VCaP (cell line): Measurements from ENCODE around the gene FAM83F.

ENCODE experiments used
- H3K27ac ChIP-seq: fragments of 450-650 bp; 2 replicates; pipeline ENCODE4 v1.5.1; 2017
- TF ChIP-seq, protein P1 (sequence below): fragments of 450-650 bp; conservative IDR thresholded peaks from 2 replicates; pipeline ENCODE4 v1.5.1; 2017; ENCODE audit warnings: mild to moderate bottlenecking, moderate library complexity

Gene FAM83F

DNA sequence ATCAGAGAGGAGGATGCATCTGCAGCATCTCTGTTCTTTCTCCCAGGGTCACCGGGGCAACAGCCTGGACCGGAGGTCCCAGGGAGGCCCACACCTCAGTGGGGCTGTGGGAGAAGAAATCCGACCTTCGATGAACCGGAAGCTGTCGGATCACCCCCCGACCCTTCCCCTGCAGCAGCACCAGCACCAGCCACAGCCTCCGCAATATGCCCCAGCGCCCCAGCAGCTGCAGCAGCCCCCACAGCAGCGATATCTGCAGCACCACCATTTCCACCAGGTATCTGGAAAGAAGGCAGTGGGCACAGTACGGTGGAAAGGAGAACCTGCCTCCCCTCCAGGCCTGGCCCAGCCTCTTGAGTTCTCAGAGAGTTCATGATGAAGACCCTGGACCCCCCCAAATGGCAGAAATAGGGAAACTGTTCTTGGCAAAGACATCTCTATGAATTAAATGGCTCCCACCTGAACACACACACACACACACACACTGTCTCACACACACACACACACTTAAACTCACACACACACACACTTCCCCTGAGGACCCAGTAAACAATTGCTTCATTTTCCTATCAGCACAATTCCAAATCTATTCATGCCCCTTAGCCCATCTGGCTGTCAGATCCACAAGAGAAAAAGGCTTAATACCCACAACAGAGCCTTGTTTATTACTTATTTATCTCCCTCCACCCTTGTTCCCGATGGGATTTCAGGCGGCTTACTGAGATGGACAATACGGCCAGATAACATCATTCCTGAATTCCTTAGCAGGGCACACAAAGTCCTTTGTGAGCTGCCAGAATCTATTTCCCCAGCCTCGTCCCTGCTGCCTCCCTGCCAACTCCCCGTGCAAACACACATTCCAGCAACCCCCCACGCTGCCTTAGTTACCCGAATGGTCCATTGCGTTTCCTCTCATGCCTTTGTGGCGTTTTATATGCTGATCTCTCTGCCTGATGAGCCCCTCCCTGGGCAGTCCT is 26.5 kb upstream of the FAM83F start:
- TF ChIP-seq, protein P1, sequence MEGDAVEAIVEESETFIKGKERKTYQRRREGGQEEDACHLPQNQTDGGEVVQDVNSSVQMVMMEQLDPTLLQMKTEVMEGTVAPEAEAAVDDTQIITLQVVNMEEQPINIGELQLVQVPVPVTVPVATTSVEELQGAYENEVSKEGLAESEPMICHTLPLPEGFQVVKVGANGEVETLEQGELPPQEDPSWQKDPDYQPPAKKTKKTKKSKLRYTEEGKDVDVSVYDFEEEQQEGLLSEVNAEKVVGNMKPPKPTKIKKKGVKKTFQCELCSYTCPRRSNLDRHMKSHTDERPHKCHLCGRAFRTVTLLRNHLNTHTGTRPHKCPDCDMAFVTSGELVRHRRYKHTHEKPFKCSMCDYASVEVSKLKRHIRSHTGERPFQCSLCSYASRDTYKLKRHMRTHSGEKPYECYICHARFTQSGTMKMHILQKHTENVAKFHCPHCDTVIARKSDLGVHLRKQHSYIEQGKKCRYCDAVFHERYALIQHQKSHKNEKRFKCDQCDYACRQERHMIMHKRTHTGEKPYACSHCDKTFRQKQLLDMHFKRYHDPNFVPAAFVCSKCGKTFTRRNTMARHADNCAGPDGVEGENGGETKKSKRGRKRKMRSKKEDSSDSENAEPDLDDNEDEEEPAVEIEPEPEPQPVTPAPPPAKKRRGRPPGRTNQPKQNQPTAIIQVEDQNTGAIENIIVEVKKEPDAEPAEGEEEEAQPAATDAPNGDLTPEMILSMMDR = no peak
- peak overlapping the region; percentile 26; the same call in 1 of the 2 replicates for H3K27ac ChIP-seq

GRCh38 chr22:39970742-39971141 is 24.0 kb upstream of the FAM83F start:
- TF ChIP-seq, protein P1 = no peak
- H3K27ac ChIP-seq = no peak overlapping the region

DNA sequence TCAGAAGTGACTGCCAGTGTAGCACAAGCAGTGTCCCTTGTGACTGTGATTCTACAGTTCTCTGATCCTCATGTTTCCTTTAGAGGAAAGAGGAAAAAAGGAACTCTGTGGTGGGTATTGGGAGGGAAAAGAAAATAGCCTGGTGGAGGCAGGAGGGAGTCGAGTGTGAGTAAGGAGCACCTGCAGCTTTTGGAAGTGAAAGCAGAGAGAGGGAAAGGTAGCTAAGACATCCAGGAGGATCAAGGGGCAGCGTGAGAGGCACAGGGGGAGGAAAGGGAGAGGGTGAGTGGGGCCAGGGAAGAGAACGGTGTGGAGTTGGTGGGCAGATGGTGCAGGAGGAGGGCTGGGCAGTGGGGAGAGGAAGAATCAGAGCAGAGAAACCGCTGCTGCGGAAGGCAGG is 22.1 kb upstream of the FAM83F start:
- no peak overlapping the region for H3K27ac ChIP-seq
- TF ChIP-seq, protein P1 = no peak

DNA sequence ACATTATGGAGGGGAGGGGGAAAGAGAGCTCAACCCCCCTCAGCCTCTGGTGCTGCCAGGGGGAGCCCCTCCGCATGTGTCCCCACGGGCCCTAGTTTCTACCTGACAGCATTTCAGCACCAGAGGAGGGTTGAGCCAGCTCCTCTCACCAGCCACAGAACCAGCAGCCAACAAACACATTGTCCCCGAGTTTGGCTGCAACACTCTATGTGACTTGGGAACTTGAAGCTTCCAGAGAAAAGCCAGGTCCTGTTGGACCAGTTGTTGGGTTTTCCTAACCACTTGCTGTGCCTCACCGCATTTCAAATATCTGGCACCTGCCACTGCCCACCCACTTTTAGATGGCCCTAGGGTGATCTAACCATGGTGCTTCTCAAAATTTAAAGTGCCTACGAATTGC is 21.1 kb upstream of the FAM83F start:
- TF ChIP-seq, protein P1 = no peak
- H3K27ac ChIP-seq = no peak overlapping the region

DNA sequence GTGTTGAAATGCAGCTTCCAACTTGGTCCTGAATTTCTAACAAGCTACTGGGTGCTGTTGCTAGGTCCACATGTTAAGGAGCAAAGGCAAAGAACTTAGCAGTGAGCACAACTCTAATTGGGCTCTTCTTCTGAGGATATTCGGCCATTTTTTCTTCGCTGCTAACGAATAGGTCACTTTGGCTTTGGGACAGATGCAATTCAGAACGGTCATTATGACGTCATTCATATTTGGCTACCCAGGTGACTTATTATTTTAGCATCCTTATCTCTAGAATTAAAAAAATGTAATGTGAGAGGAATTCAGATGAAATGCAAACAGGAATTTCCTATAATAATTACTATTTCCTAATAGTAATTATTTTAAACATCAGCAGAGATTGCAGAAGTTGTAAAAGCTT is 20.7 kb upstream of the FAM83F start:
- no peak overlapping the region for H3K27ac ChIP-seq
- TF ChIP-seq, protein P1 = no peak

DNA sequence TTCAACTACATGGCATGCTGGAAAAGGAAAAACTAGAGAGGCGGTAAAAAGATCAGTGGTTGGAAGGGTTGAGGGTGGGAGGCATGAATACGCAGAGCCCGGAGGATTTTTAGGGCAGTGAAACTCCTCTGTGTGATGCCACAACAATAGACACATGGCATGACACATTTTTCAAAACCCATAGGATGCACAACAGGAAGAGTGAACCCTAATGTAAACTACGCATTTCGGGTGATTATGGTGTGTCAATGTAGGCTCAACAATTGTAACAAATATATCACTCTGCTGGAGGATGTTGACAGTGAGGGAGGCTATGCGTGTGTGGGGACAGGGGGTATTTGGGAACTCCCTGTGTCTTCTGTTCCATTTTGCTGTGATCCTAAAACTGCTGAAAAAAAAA is 15.7 kb upstream of the FAM83F start:
- TF ChIP-seq, protein P1 = no peak
- no peak overlapping the region for H3K27ac ChIP-seq

DNA sequence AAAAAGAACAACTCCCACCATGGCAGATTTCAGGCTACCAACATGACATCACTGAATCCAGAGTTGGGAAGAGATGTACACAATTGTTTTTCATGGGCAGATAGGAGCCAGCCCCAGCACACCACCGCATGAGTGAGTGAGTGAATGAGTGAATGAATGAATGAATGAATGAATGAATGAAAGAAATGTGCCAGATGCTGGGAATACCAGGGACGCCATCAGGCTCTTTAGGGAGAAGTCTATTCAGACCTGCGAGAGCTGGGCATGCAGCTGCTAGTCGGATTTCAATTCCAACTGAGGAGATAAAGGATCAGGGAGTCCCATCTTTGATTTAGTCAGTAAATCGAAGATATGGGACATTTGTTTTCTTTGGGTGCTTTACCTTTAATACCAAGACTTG is 15.3 kb upstream of the FAM83F start:
- H3K27ac ChIP-seq = no peak overlapping the region
- TF ChIP-seq, protein P1 = no peak
